ENCODE measurements around the gene NEK6. TPM values are rescaled to one million over a fixed set of nuclear protein-coding genes. Genes with fewer than 3 reads are reported as not detected.
"Not testable (repeated sequence)": the region's sequence is repeated elsewhere in the genome, so short reads cannot be mapped to it uniquely, and the experiment has no call there.

The NEK6 gene
- total RNA-seq, 1 donor from 2014 or later, result 43.9 TPM

- Mint-ChIP-seq H3K9me3 (ENCODE audit: unreplicated experiment) (no peaks in the 10 kb centered on the region), H3K36me3 (ENCODE audit: low read depth, unreplicated experiment) (no peaks in the 10 kb centered on the region)
Observed at GRCh38 chr9:124242331-124243194, 15.2 kb upstream of the NEK6 start.

GRCh38 chr9:124247393-124247792, 10.4 kb upstream of the NEK6 start:
- H3K27me3 Mint-ChIP-seq (ENCODE audit: unreplicated experiment); H3K4me3 Mint-ChIP-seq (ENCODE audit: unreplicated experiment); H3K27ac Mint-ChIP-seq (ENCODE audit: unreplicated experiment); H3K36me3 Mint-ChIP-seq (ENCODE audit: low read depth, unreplicated experiment); DNase-seq (ENCODE audit: low spot score); H3K9me3 Mint-ChIP-seq (ENCODE audit: unreplicated experiment): not testable (repeated sequence)
- peaks cover 26% of the 10 kb centered on the region for H3K4me1 Mint-ChIP-seq (ENCODE audit: unreplicated experiment)

More at GRCh38 chr9:124242331-124243194, 15.2 kb upstream of the NEK6 start:
- peak; percentile 70 for DNase-seq (ENCODE audit: low spot score)
- H3K4me1 Mint-ChIP-seq (ENCODE audit: unreplicated experiment), result peaks cover 27% of the 10 kb centered on the region
- peaks cover 6% of the 10 kb centered on the region for H3K27me3 Mint-ChIP-seq (ENCODE audit: unreplicated experiment)
- H3K4me3 Mint-ChIP-seq (ENCODE audit: unreplicated experiment), result peak overlapping the region; percentile 31
- peak overlapping the region; percentile 54 for H3K27ac Mint-ChIP-seq (ENCODE audit: unreplicated experiment)
- TF ChIP-seq, protein P1, sequence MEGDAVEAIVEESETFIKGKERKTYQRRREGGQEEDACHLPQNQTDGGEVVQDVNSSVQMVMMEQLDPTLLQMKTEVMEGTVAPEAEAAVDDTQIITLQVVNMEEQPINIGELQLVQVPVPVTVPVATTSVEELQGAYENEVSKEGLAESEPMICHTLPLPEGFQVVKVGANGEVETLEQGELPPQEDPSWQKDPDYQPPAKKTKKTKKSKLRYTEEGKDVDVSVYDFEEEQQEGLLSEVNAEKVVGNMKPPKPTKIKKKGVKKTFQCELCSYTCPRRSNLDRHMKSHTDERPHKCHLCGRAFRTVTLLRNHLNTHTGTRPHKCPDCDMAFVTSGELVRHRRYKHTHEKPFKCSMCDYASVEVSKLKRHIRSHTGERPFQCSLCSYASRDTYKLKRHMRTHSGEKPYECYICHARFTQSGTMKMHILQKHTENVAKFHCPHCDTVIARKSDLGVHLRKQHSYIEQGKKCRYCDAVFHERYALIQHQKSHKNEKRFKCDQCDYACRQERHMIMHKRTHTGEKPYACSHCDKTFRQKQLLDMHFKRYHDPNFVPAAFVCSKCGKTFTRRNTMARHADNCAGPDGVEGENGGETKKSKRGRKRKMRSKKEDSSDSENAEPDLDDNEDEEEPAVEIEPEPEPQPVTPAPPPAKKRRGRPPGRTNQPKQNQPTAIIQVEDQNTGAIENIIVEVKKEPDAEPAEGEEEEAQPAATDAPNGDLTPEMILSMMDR (IDR thresholded peaks at IDR 0.05; ENCODE audit: unreplicated experiment), result no peak

DNA sequence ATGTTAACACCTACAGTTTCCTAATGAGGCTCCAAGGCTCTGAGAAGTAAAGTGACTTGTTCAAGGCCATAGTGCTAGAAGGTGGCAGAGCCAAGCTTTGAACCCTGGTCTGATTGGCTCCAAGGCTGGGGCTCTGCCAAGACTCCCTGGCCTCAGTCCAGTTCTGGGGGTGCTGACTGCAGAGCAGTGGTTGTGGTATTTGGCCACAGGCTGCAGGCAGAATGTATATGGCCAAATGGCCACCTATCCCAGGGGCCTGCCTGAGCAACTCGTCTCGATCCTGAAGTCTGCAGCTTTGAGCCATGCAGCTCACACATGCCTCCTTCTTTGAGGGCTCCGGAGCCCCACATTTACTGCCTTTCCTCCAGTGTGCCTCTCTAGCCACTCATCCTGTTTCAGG, 9.7 kb upstream of the NEK6 start:
- no peak overlapping the region for H3K27ac Mint-ChIP-seq (ENCODE audit: unreplicated experiment)
- H3K9me3 Mint-ChIP-seq (ENCODE audit: unreplicated experiment), result no peaks in the 10 kb centered on the region
- H3K36me3 Mint-ChIP-seq (ENCODE audit: low read depth, unreplicated experiment), result no peaks in the 10 kb centered on the region
- TF ChIP-seq, protein P1 (IDR thresholded peaks at IDR 0.05; ENCODE audit: unreplicated experiment), result no peak
- DNase-seq (ENCODE audit: low spot score), result no peak
- H3K27me3 Mint-ChIP-seq (ENCODE audit: unreplicated experiment), result no peaks in the 10 kb centered on the region
- H3K4me3 Mint-ChIP-seq (ENCODE audit: unreplicated experiment), result no peak overlapping the region
- peaks cover 20% of the 10 kb centered on the region for H3K4me1 Mint-ChIP-seq (ENCODE audit: unreplicated experiment)

GRCh38 chr9:124248960-124249359, 8.8 kb upstream of the NEK6 start:
- DNase-seq (ENCODE audit: low spot score), result no peak
- Mint-ChIP-seq H3K4me3 (ENCODE audit: unreplicated experiment) (no peak overlapping the region), H3K27ac (ENCODE audit: unreplicated experiment) (no peak overlapping the region), H3K27me3 (ENCODE audit: unreplicated experiment) (no peaks in the 10 kb centered on the region), H3K9me3 (ENCODE audit: unreplicated experiment) (no peaks in the 10 kb centered on the region), H3K4me1 (ENCODE audit: unreplicated experiment) (peaks cover 14% of the 10 kb centered on the region), H3K36me3 (ENCODE audit: low read depth, unreplicated experiment) (no peaks in the 10 kb centered on the region)
- TF ChIP-seq, protein P1 (IDR thresholded peaks at IDR 0.05; ENCODE audit: unreplicated experiment), result no peak

- Mint-ChIP-seq H3K4me1 (ENCODE audit: unreplicated experiment) (peaks cover 11% of the 10 kb centered on the region), H3K9me3 (ENCODE audit: unreplicated experiment) (no peaks in the 10 kb centered on the region), H3K27ac (ENCODE audit: unreplicated experiment) (no peak overlapping the region), H3K4me3 (ENCODE audit: unreplicated experiment) (no peak overlapping the region), H3K36me3 (ENCODE audit: low read depth, unreplicated experiment) (no peaks in the 10 kb centered on the region), H3K27me3 (ENCODE audit: unreplicated experiment) (peaks cover 2% of the 10 kb centered on the region)
- DNase-seq (ENCODE audit: low spot score), result no peak
- TF ChIP-seq, protein P1 (IDR thresholded peaks at IDR 0.05; ENCODE audit: unreplicated experiment), result no peak
Observed at GRCh38 chr9:124251204-124251603, 6.5 kb upstream of the NEK6 start.
